Panc1 (cell line): Measurements from ENCODE around the gene CMTM3. TPM values are rescaled to one million over a fixed set of nuclear protein-coding genes. Genes with fewer than 3 reads are reported as not detected.
A peak's percentile ranks its signal among the peaks of the same experiment; 100 is the strongest.
"Not testable (repeated sequence)": the region's sequence is repeated elsewhere in the genome, so short reads cannot be mapped to it uniquely, and the experiment has no call there.

ENCODE experiments used
- ATAC-seq: fragments of 200-7000 bp; cut with Tn5 transposase; 2 replicates; pipeline ENCODE4 v1.9.1; 2020; ENCODE audit warnings: mild to moderate bottlenecking, moderate library complexity
- BruUV-seq: library from RNA; stranded (reverse); fragments of 400-500 nt; replicated peaks from 2 replicates; lab custom pipeline; 2021; lab: Mats Ljungman, UMichigan
- CTCF ChIA-PET: fragments of 300-600 bp; sonication (Branson Sonifier 250); formaldehyde crosslinking; loops from one replicate; lab custom pipeline; 2022; ENCODE audit warnings: antibody characterized with exemption; lab: Charles Lee
- POLR2A ChIA-PET: fragments of 300-600 bp; sonication (Branson Sonifier 250); formaldehyde crosslinking; loops from one replicate; lab custom pipeline; 2022; ENCODE audit warnings: antibody characterized with exemption; lab: Charles Lee
- DNase-seq: peaks from one replicate; pipeline ENCODE4 v3.0.0-alpha.2; 2010; ENCODE audit warnings: low read depth, low spot score
- H3K27ac ChIP-seq: 2 replicates; pipeline ENCODE4 v1.5.1; 2011; ENCODE audit warnings: mild to moderate bottlenecking, low read length, inconsistent platforms
- H3K27me3 ChIP-seq: fragments of 200-500 bp; sonication (Bioruptor generic); 2 replicates; pipeline ENCODE4 v1.6.0; 2014; ENCODE audit warnings: low read length, inconsistent platforms; ENCODE audit not compliant: control insufficient read depth, insufficient read depth
- H3K36me3 ChIP-seq: fragments of 200-500 bp; sonication (Bioruptor generic); 2 replicates; pipeline ENCODE4 v1.5.1; 2014; ENCODE audit warnings: inconsistent platforms, mild to moderate bottlenecking, low read length, moderate library complexity; ENCODE audit not compliant: control insufficient read depth, insufficient read depth
- H3K4me1 ChIP-seq: 2 replicates; pipeline ENCODE4 v1.5.1; 2011; ENCODE audit warnings: inconsistent platforms, mild to moderate bottlenecking, low read length, moderate library complexity; ENCODE audit not compliant: control insufficient read depth, insufficient read depth
- H3K4me3 ChIP-seq, 2 experiments: 2 replicates each; pipeline ENCODE4 v1.5.1; 2011 to 2012; ENCODE audit warnings: low read depth in 2 of 2, low read length in 2 of 2, mild to moderate bottlenecking in 2 of 2, inconsistent platforms in 1 of 2, moderate library complexity in 1 of 2
- H3K9me3 ChIP-seq: fragments of 200-500 bp; sonication (Bioruptor generic); 2 replicates; pipeline ENCODE4 v1.5.1; 2014; ENCODE audit warnings: low read depth, mild to moderate bottlenecking, inconsistent platforms, low read length, moderate library complexity; ENCODE audit not compliant: control insufficient read depth, insufficient read depth
- POLR2AphosphoS5 ChIP-seq: IDR thresholded peaks from 2 replicates; pipeline ENCODE4 v1.6.1; 2012; ENCODE audit warnings: mild to moderate bottlenecking, low read depth, low read length, moderate library complexity
- SIN3A ChIP-seq: IDR thresholded peaks from 2 replicates; pipeline ENCODE4 v1.6.1; 2012; ENCODE audit warnings: low read depth, mild to moderate bottlenecking, low read length, moderate library complexity, borderline replicate concordance; ENCODE audit not compliant: insufficient read depth
- TCF7L2 ChIP-seq: IDR thresholded peaks from 2 replicates; pipeline ENCODE4 v1.6.1; 2011; ENCODE audit warnings: mild to moderate bottlenecking, low read depth, low read length, inconsistent platforms
- in situ Hi-C: cut with HindIII; loops from 2 replicates; pipeline ENCODE4 v1.10.0; 2016; ENCODE audit warnings: low sequenced_read_pairs, low pct_unique_long_range_greater_than_20kb
- intact Hi-C: fragments of 100-400 bp; cut with micrococcal nuclease; formaldehyde crosslinking; loops from one replicate; pipeline ENCODE4 v1.10.0; 2022; ENCODE audit not compliant: unreplicated experiment
- total RNA-seq: library from RNA; stranded (reverse); gene quantifications from one replicate; pipeline ENCODE4 v1.2.1, GENCODE V29; 2021; ENCODE audit not compliant: unreplicated experiment
- TF ChIP-seq, protein P1 (sequence below), 2 experiments: IDR thresholded peaks; 2 replicates each; pipeline ENCODE4 v1.6.1; 2011 to 2012; ENCODE audit warnings: low read depth in 2 of 2, control low read depth in 1 of 2, low read length in 1 of 2, mild to moderate bottlenecking in 1 of 2, moderate library complexity in 1 of 2; ENCODE audit not compliant: insufficient read depth in 1 of 2
- TF ChIP-seq, protein P2 (sequence below): fragments of 450-650 bp; IDR thresholded peaks from 2 replicates; pipeline ENCODE4 v1.5.1; 2017; ENCODE audit warnings: mild to moderate bottlenecking

CMTM3 gene
- total RNA-seq, 1 experiment from 2014 or later: 45.8 TPM

DNA sequence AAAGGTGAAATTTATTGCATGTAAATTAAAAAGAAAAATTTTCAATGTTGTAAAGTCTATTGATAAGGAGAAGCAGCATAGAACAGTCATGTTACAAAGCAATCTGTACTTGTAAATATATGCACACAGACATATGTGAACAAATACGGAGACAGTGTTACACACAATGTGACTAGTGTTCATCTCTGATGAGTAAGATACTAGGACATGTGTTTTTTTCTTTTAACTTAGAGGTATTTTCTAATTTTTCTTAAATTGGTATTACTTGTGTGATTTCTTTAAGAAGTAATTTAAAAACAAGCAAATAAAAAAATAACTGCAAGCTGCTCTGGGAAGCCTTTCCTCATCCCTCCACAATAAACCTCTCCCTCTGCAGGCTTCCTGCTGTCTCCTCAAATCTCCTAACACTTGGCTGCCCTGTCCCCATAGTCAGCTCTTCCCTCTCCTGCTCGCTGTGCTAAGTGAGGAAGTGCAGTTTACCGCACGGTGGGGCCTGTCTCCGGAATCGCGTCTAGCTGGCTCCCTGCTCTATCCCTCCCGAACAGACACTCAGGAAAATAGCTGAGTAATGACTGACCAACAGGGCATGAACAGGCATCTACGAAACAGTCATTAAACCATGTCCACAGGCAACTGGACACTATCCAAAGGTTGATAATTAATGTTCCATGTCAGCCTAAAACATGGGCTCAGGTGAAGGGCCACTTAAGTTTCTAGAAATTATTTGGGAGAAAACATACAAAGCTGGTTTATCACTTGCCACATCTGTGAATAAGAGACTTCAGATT is 56.1 kb downstream of the CMTM3 start:
- Histone ChIP-seq H3K27ac (peak overlapping the region; percentile 84), H3K9me3 (no peaks in the 10 kb centered on the region), H3K27me3 (no peaks in the 10 kb centered on the region), H3K4me1 (peaks cover 31% of the 10 kb centered on the region), H3K4me3 (peak overlapping the region in 1 of 2 experiments; percentile 8; a peak in 2 of 4 replicates), H3K36me3 (no peaks in the 10 kb centered on the region)
- ChIA-PET POLR2A (no interaction called here), CTCF (interaction anchor here (0.6 to 2.8 kb wide), 3 partner anchors 9 to 52 kb away, joined by 3 to 12 read pairs (median 3); no protein-coding TSS in a partner anchor)
- DNase-seq (no peak), ATAC-seq (peak; percentile 93)
- intact Hi-C loops (no loop called here), in situ Hi-C loops (no loop called here)
- BruUV-seq: TSS peak; percentile 50
- TF ChIP-seq, protein P1, sequence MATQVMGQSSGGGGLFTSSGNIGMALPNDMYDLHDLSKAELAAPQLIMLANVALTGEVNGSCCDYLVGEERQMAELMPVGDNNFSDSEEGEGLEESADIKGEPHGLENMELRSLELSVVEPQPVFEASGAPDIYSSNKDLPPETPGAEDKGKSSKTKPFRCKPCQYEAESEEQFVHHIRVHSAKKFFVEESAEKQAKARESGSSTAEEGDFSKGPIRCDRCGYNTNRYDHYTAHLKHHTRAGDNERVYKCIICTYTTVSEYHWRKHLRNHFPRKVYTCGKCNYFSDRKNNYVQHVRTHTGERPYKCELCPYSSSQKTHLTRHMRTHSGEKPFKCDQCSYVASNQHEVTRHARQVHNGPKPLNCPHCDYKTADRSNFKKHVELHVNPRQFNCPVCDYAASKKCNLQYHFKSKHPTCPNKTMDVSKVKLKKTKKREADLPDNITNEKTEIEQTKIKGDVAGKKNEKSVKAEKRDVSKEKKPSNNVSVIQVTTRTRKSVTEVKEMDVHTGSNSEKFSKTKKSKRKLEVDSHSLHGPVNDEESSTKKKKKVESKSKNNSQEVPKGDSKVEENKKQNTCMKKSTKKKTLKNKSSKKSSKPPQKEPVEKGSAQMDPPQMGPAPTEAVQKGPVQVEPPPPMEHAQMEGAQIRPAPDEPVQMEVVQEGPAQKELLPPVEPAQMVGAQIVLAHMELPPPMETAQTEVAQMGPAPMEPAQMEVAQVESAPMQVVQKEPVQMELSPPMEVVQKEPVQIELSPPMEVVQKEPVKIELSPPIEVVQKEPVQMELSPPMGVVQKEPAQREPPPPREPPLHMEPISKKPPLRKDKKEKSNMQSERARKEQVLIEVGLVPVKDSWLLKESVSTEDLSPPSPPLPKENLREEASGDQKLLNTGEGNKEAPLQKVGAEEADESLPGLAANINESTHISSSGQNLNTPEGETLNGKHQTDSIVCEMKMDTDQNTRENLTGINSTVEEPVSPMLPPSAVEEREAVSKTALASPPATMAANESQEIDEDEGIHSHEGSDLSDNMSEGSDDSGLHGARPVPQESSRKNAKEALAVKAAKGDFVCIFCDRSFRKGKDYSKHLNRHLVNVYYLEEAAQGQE (IDR thresholded peaks at IDR 0.05; ENCODE audit: insufficient read depth in 1 of 2, low read depth in 2 of 2, low read length in 1 of 2): no peak
- no peak for TF ChIP-seq SIN3A
- TF ChIP-seq, protein P2, sequence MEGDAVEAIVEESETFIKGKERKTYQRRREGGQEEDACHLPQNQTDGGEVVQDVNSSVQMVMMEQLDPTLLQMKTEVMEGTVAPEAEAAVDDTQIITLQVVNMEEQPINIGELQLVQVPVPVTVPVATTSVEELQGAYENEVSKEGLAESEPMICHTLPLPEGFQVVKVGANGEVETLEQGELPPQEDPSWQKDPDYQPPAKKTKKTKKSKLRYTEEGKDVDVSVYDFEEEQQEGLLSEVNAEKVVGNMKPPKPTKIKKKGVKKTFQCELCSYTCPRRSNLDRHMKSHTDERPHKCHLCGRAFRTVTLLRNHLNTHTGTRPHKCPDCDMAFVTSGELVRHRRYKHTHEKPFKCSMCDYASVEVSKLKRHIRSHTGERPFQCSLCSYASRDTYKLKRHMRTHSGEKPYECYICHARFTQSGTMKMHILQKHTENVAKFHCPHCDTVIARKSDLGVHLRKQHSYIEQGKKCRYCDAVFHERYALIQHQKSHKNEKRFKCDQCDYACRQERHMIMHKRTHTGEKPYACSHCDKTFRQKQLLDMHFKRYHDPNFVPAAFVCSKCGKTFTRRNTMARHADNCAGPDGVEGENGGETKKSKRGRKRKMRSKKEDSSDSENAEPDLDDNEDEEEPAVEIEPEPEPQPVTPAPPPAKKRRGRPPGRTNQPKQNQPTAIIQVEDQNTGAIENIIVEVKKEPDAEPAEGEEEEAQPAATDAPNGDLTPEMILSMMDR: peak; percentile 18; the same call in 1 of the 2 replicates

DNA sequence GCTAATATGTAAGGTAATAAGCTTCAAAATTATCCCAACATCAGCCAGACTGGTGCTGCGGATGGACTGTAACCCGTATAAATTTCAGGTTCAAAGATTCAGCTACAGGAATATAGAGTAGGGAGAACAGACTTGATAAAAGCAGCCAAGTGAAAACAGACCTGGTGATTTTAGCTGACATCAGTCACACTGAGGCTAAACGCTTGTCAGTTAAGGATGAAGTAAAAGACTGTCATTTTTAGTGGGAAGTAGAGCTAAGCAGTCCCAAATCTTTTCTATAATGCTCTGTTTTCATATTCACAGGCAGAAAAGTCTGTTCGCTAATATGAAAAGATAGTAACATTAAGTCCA is 56.7 kb downstream of the CMTM3 start:
- TF ChIP-seq TCF7L2: no peak
- no peak for TF ChIP-seq SIN3A
- TF ChIP-seq, protein P1 (IDR thresholded peaks at IDR 0.05; ENCODE audit: insufficient read depth in 1 of 2, low read depth in 2 of 2, low read length in 1 of 2): no peak
- no peak for TF ChIP-seq POLR2AphosphoS5
- TF ChIP-seq, protein P2: no peak
- peak; percentile 32 for ATAC-seq
- in situ Hi-C loops: no loop called here

DNA sequence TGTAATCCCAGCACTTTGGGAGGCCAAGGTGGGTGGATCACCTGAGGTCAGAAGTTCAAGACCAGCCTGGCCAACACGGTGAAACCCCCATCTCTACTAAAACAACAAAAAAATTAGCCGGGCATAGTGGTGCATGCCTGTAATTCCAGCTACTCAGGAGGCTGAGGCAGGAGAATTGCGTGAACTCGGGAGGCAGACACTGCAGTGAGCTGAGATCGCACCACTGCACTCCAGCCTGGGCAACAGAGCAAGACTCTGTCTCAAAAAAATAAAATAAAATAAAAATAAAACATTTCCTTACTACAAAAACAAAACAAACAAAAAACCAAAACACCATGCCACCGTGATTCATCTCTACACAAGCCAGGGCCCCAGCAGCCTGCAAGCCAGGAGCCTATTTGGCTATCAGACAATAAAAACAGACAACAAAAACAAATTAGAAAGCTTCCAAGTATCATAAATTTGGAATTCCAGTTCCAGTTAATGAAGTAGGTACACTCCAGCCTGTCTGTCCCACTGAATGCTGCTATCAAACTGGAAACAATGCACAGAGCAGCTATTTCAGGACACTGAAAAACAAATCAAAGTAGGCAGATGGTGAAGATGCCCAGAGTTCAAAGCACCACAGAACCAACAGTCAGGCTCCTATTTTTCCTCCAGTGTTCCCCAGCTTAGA is 57.3 kb downstream of the CMTM3 start:
- POLR2A ChIA-PET: interaction anchor here (0.6 kb wide), 1 partner anchor 52 kb away, joined by 12 read pairs; no protein-coding TSS in a partner anchor
- peaks cover 31% of the 10 kb centered on the region for H3K4me1 ChIP-seq
- H3K27ac ChIP-seq: peak overlapping the region; percentile 84

More for the DNA sequence above, 56.7 kb downstream of the CMTM3 start:
- intact Hi-C loops: no loop called here
- Histone ChIP-seq H3K27ac (peak overlapping the region; percentile 84), H3K27me3 (no peaks in the 10 kb centered on the region), H3K9me3 (no peaks in the 10 kb centered on the region), H3K4me3 (peak overlapping the region in 1 of 2 experiments; percentile 8; a peak in 2 of 4 replicates), H3K4me1 (peaks cover 31% of the 10 kb centered on the region), H3K36me3 (no peaks in the 10 kb centered on the region)
- DNase-seq: no peak
- ChIA-PET POLR2A (no interaction called here), CTCF (interaction anchor here (0.7 to 2.8 kb wide), 2 partner anchors 10 to 43 kb away, joined by 3 to 12 read pairs; no protein-coding TSS in a partner anchor)
- no TSS peak for BruUV-seq

More for the DNA sequence above, 57.3 kb downstream of the CMTM3 start:
- CTCF ChIA-PET: interaction anchor here (1.1 to 2.8 kb wide), 4 partner anchors 11 to 211 kb away, joined by 4 to 12 read pairs (median 5); partner anchors contain the start of gene CMTM4
- H3K27me3 ChIP-seq, H3K4me3 ChIP-seq, BruUV-seq, H3K9me3 ChIP-seq, intact Hi-C loops, H3K36me3 ChIP-seq, DNase-seq, in situ Hi-C loops: not testable (repeated sequence)
- peak; percentile 36 for ATAC-seq
